Hypothalamus (tissue), 51 donors: ENCODE measurements around the gene RARRES2.
A peak's percentile ranks its signal among the peaks of the same experiment; 100 is the strongest.

Experiments used
- DNase-seq, 51 donors: peaks; one replicate each; lab custom pipeline; 2025; lab: John Stamatoyannopoulos, UW

The RARRES2 gene

GRCh38 chr7:150363872-150364271, 22.4 kb upstream of the RARRES2 start:
- DNase-seq = no peak

- no peak for DNase-seq
Observed at GRCh38 chr7:150363370-150363769, 21.9 kb upstream of the RARRES2 start.

DNA sequence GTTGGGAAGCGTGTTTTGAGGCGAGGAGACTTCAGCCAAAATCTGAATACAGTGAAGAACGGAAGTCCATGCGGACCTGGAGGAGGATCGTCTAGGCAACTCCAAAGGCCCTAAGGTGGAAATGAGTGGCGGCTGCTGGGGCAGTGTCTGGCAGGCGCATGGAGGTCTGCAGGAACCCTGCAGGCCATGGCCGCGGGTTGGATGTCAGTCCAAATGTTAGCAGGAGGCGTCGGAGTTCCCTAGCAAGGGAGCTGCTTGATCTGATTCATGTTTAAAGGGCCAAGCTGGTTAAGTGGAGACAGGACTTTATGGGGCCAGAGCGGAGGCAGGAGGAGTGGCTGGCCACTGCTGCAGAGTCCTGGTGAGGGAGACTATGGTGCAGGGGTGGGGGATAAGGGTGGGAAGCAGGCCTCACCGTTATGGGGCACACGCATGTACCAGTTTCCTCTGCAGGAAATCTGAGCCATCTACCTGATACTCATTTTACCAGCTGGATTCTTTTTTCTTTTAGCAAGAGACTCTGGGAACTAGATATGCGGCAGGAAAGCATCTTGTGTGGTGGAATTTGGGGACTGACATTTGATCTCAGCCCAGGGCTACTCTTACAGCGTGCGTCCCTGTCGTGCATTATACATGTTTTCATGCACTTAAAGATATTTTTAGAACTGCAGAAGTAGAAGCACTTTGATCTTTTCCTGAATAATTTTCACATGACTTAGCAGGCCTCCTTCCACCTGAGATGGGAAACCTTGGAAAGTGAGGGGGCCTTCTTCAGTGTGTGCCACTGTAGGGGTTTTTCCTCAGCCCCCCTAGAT, 20.6 kb upstream of the RARRES2 start:
- DNase-seq = no peak

GRCh38 chr7:150361402-150361801, 20.0 kb upstream of the RARRES2 start:
- no peak for DNase-seq

DNA sequence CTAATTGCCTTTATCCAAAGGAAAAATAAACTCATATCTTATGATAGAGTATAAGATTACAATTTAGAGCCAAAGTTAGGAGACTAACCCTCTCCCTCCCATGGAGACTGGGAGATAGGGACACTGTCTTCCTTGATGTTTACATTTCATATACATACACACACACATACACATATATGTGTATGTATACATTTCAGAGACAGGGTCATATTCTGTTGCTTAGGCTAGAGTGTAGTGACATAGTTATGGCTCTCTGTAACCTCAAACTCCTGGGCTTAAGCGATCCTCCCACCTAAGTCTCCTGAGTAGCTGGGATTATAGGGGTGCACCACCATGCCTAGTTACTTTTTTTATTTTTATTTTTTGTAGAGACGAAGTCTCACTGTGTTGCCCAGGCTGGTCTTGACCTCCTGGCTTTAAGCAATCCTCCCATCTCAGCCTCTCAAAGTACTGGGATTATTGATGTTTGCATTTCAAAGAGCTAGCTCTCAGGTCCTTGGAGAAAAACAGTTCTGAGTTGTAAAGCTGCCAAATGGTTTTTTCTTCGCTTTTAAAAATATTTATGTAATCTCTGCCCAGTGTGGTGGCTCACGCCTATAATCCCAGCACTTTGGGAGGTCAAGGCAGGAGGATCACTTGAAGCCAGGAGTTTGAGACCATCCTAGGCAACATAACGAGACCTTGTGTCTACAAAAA, 19.1 kb upstream of the RARRES2 start:
- DNase-seq = no peak

- no peak for DNase-seq
Observed at GRCh38 chr7:150359622-150360362, 18.4 kb upstream of the RARRES2 start.

GRCh38 chr7:150358988-150359621, 17.7 kb upstream of the RARRES2 start:
- no peak for DNase-seq

DNA sequence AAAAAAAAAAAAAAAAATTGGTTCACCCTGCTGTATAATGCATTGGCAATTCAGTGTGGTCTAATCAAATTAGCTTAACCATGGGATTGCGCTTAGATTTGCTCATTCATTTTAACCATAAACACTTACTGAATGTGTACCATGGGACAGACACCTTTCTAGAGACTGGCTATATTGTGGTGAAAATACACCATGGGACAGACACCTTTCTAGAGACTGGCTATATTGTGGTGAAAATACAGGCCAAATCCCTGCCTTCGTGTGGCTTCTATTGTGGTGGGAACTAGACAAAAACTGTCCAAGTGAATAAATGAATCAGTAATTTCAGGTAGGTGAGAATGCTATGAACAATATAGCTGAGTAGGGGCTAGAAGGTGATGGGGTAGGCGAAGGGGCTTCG, 17.0 kb upstream of the RARRES2 start:
- no peak for DNase-seq

- DNase-seq = no peak
Observed at GRCh38 chr7:150357771-150358427, 16.5 kb upstream of the RARRES2 start.

DNA sequence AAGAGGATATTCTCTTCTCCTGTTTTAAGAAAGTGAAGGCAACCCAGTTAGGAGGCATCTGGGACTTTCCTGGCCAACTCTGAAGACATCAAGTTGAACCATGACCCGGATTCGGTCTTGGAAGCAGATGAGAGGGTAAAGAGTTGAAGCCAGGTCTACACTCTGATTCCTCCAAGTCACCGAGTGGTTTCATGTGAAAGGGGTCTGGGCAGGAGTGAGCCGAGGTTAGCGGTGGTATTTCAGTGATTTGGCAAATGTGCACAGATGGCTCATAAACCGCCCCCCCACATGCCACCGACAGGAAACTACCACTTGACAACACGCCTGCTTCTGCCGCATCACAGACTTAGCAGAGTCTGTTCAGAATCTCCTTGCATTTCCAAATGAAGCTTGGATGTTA, 15.8 kb upstream of the RARRES2 start:
- no peak for DNase-seq

- DNase-seq = peak in 1 of 51 donors; percentile 6
Observed at GRCh38 chr7:150356265-150356897, 15.0 kb upstream of the RARRES2 start.

DNA sequence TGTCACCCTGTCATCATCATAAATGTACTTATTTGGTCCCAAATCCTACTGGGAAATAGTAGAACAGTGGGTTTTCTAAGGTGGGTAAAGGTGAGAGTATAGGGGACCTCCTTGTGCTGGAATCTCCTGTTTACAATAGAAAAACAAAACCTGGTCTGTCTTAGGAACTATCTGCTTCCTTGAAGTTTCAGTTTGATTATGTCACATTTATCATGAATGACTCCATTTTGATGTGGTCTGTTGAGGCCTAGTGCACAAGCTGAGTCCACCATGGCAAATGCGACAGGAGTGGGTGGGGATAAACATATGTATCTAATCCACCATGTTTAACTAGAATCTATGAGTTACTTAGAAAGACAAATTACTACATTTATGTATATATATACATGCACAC, 14.2 kb upstream of the RARRES2 start:
- no peak for DNase-seq

DNA sequence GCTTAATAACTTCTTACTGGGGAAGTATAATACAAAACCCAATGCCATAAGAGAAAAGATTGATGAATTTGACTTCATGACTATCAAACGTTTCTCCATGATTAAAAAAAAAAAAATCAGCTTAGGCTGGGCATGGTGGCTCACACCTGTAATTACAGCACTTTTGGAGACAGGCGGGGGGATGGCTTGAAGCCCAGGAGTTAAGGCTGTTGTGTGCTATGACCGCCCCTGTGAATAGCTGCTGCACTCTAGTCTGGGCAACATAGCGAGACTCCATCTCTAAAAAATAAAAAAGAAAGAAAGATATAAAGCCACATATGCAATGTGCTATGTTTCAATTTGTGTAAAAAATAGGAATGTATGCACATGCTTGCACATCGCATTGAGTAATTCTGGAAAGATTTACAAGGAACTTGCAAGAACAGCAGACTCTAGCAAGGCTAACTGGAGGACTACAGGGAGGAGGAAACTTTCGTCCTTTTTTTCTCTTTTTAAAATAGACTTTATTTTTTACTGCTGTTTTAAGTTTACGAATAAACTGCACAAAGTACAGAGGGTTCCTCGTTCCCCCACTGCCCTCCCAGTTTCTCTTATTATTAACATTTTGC, 10.3 kb upstream of the RARRES2 start:
- no peak for DNase-seq

GRCh38 chr7:150346922-150347321, 5.5 kb upstream of the RARRES2 start:
- DNase-seq = no peak

GRCh38 chr7:150345012-150345411, 3.6 kb upstream of the RARRES2 start:
- no peak for DNase-seq

GRCh38 chr7:150344299-150344698, 2.9 kb upstream of the RARRES2 start:
- no peak for DNase-seq

DNA sequence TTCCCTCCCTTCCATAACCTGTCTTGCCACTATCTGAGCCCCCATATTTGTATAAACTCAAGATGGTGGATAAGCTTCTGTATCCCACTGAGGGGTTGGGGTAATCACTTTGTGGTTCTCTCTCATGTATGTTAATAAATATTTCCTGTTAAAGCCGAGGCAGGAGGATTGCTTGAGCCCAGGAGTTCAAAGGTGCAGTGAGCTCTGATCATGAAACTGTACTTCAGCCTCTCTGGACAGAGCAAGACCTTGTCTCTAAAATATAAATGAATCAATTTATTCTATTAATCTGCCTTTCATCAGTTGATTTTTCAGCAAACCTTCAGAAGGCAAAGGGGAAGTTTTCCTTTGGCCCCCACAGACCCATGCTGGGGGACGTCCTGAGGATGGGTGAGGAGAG, 1.8 kb upstream of the RARRES2 start:
- DNase-seq = no peak

GRCh38 chr7:150342121-150342408, 636 bp upstream of the RARRES2 start:
- DNase-seq = no peak

GRCh38 chr7:150340875-150341262, 560 bp downstream of the RARRES2 start:
- no peak for DNase-seq
